Hypothalamus (tissue), 51 donors: ENCODE data around the gene ANAPC13.
A peak's percentile ranks its signal among the peaks of the same experiment; 100 is the strongest.

Source experiments
- DNase-seq, 51 donors: peaks; one replicate each; lab custom pipeline; 2025; lab: John Stamatoyannopoulos, UW

ANAPC13 gene

GRCh38 chr3:134457376-134458074, 28.3 kb downstream of the ANAPC13 start:
- no peak for DNase-seq

GRCh38 chr3:134453631-134454030, 32.2 kb downstream of the ANAPC13 start:
- DNase-seq = no peak

- no peak for DNase-seq
Observed at GRCh38 chr3:134449951-134450350, 35.8 kb downstream of the ANAPC13 start.

- peak in 39 of 51 donors; percentile 8 to 76 (median 43) for DNase-seq
Observed at GRCh38 chr3:134449277-134449676, 36.5 kb downstream of the ANAPC13 start.

GRCh38 chr3:134448664-134449063, 37.1 kb downstream of the ANAPC13 start:
- DNase-seq = no peak

GRCh38 chr3:134447351-134447750, 38.4 kb downstream of the ANAPC13 start:
- no peak for DNase-seq

- no peak for DNase-seq
Observed at GRCh38 chr3:134446800-134447199, 39.0 kb downstream of the ANAPC13 start.

- DNase-seq = no peak
Observed at GRCh38 chr3:134445636-134446035, 40.1 kb downstream of the ANAPC13 start.

- DNase-seq = no peak
Observed at GRCh38 chr3:134445095-134445494, 40.7 kb downstream of the ANAPC13 start.

GRCh38 chr3:134441821-134442220, 44.0 kb downstream of the ANAPC13 start:
- no peak for DNase-seq

GRCh38 chr3:134441321-134441720, 44.5 kb downstream of the ANAPC13 start:
- no peak for DNase-seq

GRCh38 chr3:134437211-134437752, 48.5 kb downstream of the ANAPC13 start:
- no peak for DNase-seq

GRCh38 chr3:134432236-134432635, 53.5 kb downstream of the ANAPC13 start:
- DNase-seq = no peak

- DNase-seq = no peak
Observed at GRCh38 chr3:134430950-134431445, 54.8 kb downstream of the ANAPC13 start.

GRCh38 chr3:134430174-134430573, 55.6 kb downstream of the ANAPC13 start:
- no peak for DNase-seq

GRCh38 chr3:134428401-134428800, 57.4 kb downstream of the ANAPC13 start:
- no peak for DNase-seq
